Stimulated activated memory B cell treated with anti-CD40 and anti-IgM and Interleukin-4, amounts not matched to agents 10 μg/mL and 1 μg/mL and 100 μg/mL, for 72 hours (primary cell): ENCODE results near the gene FBLN2.
"Not testable (repeated sequence)": the region's sequence is repeated elsewhere in the genome, so short reads cannot be mapped to it uniquely, and the experiment has no call there.

Experiments used
- ATAC-seq: fragments of 150-1000 bp; cut with Tn5 transposase; 2 replicates; pipeline ENCODE4 v1.10.0; 2021
- H3K27ac Mint-ChIP-seq: one replicate; pipeline ENCODE4 v1.8.0; 2022; ENCODE audit warnings: mild to moderate bottlenecking, mixed read lengths
- H3K27me3 Mint-ChIP-seq: one replicate; pipeline ENCODE4 v1.8.0; 2022; ENCODE audit warnings: mixed read lengths
- H3K36me3 Mint-ChIP-seq: one replicate; pipeline ENCODE4 v1.8.0; 2022; ENCODE audit warnings: mixed read lengths
- H3K4me1 Mint-ChIP-seq: one replicate; pipeline ENCODE4 v1.8.0; 2022; ENCODE audit warnings: mixed read lengths
- H3K4me3 Mint-ChIP-seq: one replicate; pipeline ENCODE4 v1.8.0; 2022; ENCODE audit warnings: mild to moderate bottlenecking, moderate library complexity, mixed read lengths
- H3K9me3 Mint-ChIP-seq: one replicate; pipeline ENCODE4 v1.8.0; 2022; ENCODE audit warnings: mixed read lengths

The FBLN2 gene

DNA sequence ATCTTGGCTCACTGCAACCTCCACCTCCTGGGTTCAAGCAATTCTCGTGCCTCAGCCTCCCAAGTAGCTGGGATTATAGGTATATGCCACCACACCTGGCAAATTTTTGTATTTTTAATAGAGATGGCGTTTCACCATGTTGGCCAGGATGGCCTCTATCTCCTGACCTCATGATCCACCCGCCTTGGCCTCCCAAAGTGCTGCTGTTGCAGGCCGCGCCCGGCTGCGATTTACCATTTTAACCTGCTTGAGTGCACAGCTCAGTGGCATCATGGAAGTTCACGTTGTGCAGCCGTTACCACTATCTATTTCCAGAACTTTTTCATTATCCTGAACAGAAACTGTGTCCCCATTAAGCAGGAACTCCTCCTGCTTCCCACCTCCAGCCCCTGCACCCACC lies 13.5 kb downstream of the FBLN2 start:
- not testable (repeated sequence) for H3K4me1 Mint-ChIP-seq, H3K27ac Mint-ChIP-seq, H3K9me3 Mint-ChIP-seq, H3K4me3 Mint-ChIP-seq, ATAC-seq, H3K36me3 Mint-ChIP-seq
- peaks cover 18% of the 10 kb centered on the region for H3K27me3 Mint-ChIP-seq

DNA sequence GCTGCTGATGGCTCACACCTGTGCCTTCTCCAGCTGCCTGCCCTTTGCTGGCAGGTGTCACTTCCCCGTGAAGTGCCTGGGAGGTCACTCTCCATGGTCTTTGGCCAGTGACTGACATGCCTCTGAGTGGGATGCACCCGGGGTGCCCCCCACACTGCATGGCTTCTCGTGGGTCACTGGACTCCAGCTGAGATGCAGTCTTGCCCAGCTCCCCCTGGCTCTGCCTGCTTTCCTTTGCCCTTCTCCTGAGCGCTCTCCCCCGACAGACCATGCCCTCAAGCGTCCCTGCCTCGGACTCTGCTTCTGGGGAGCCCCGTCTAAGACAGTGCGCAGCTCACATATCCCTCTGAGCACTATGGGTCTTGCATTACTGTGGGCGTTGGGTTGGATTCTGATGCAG lies 14.4 kb downstream of the FBLN2 start:
- no peaks in the 10 kb centered on the region for H3K9me3 Mint-ChIP-seq
- no peak for ATAC-seq
- no peaks in the 10 kb centered on the region for H3K4me1 Mint-ChIP-seq
- H3K27me3 Mint-ChIP-seq, result peaks cover 14% of the 10 kb centered on the region
- no peaks in the 10 kb centered on the region for H3K36me3 Mint-ChIP-seq
- no peak overlapping the region for H3K27ac Mint-ChIP-seq
- H3K4me3 Mint-ChIP-seq, result no peak overlapping the region

DNA sequence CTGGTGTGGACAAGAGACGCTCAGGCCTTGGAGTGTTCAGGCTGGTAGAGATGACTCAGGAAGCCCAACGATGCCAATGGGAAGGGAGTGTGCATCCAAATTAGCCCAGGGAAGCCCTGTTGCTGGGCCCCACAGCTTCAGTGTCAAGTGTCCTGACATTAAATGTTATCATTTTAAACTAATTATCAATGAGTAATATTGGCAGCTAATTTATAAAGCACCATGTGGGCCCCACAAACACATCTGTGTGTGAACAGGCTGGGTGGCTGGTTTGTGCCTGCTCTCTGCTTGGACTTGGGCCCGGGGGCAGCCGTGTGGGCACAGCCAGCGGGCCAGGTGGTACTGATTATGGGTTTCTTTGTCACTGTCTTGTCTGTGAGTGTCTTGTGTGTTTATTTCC lies 15.0 kb downstream of the FBLN2 start:
- no peaks in the 10 kb centered on the region for H3K4me1 Mint-ChIP-seq
- H3K27ac Mint-ChIP-seq, result no peak overlapping the region
- no peak overlapping the region for H3K4me3 Mint-ChIP-seq
- ATAC-seq, result no peak
- H3K9me3 Mint-ChIP-seq, result no peaks in the 10 kb centered on the region
- peaks cover 17% of the 10 kb centered on the region for H3K27me3 Mint-ChIP-seq
- H3K36me3 Mint-ChIP-seq, result no peaks in the 10 kb centered on the region

DNA sequence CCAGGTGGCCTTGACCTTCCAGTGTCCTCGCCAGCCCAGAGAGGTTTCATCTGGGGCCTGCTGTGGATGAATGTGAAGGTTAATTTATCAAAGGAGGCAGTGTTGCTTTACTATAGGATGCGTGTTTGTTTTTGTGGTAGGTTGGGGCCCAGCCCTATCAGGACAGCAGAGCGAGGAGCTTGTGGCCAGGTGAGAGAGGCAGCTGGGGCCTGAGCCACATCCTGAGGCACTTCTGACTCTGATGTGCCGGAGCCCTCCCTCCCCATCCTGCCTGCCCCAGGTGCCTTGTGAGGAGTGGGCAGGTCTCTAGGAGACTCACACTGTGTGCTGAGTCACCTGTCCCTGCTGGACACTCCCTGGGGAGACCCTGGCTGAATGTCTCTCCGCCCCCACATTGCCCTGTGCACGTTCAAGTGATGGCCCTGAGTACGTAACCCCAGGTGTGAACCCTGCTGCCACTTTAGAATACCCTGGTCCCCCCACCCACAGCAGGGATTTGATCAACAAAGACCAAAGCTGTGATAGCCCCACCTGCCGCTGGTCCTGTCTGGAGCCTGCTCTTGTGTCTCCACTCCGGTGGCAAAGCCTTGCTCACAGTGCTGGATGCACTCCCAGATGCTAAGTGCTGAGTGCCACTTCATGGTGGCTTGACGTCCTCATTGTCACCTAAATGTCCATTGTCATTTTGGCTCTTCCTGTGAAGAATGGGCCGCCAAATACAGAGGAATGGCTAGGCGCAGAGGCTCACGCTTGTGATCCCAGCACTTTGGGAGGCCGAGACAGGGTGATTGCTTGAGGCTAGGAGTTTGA lies 16.0 kb downstream of the FBLN2 start:
- H3K9me3 Mint-ChIP-seq, result no peaks in the 10 kb centered on the region
- no peak overlapping the region for H3K4me3 Mint-ChIP-seq
- ATAC-seq, result no peak
- H3K27ac Mint-ChIP-seq, result no peak overlapping the region
- H3K4me1 Mint-ChIP-seq, result no peaks in the 10 kb centered on the region
- H3K27me3 Mint-ChIP-seq, result peaks cover 26% of the 10 kb centered on the region
- H3K36me3 Mint-ChIP-seq, result no peaks in the 10 kb centered on the region

DNA sequence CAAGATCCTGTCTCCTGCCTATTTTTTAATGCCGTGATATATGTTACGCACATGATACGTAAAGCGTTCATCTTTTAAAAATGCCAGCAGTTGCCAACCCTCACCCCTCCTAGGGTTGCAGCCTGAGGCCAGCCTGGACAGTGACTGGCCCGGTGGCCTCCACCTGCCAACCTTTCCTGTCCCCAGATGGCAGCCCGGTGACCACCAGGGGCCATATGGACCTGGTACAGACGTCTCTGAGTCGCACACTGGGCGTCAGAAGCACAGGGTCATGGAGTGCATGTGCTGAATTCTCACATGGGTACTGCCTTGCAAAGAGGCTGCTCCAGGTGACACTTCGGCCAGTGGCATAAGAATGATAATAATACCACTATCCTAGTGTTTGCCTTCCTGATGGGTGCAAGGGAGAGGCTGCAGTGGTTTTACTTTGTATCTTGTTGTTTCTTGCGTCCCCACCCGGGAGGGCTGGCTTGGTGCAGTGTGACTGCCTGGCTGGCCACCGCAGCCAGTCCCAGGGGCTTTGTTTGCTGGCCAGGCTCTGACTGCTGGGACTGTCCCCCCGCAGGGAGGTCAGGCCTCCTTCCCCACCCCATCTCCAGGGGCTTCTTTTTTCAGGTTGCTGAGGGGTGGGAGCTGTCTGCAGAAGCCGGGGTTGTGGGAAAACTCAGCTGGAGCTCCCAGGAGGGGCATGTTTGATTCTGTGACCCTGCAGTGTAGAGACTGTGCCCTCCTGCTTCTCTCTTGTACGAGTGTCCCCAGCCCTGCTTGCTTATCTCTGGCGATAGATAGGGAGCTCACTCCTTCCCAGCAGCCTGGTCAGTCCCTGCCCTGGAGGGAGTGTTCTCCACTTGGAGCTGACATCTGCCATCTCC lies 16.9 kb downstream of the FBLN2 start:
- H3K27ac Mint-ChIP-seq, result no peak overlapping the region
- no peak overlapping the region for H3K4me3 Mint-ChIP-seq
- peaks cover 26% of the 10 kb centered on the region for H3K27me3 Mint-ChIP-seq
- no peaks in the 10 kb centered on the region for H3K9me3 Mint-ChIP-seq
- no peak for ATAC-seq
- H3K4me1 Mint-ChIP-seq, result no peaks in the 10 kb centered on the region
- H3K36me3 Mint-ChIP-seq, result no peaks in the 10 kb centered on the region

DNA sequence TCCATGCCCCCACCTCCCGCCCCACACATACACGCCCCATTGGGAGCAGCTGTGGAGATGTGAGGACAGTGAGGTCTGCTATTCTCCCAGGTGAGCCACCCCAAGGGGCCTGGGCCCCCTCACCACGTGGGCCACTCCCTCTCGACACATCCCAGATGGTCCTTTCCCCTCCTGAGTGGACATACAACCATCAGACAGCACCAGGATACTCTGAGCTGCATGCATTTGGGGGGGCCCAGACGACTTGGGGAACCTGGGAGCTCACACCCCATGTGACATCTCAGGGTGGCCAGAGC lies 17.5 kb downstream of the FBLN2 start:
- no peak overlapping the region for H3K4me3 Mint-ChIP-seq

DNA sequence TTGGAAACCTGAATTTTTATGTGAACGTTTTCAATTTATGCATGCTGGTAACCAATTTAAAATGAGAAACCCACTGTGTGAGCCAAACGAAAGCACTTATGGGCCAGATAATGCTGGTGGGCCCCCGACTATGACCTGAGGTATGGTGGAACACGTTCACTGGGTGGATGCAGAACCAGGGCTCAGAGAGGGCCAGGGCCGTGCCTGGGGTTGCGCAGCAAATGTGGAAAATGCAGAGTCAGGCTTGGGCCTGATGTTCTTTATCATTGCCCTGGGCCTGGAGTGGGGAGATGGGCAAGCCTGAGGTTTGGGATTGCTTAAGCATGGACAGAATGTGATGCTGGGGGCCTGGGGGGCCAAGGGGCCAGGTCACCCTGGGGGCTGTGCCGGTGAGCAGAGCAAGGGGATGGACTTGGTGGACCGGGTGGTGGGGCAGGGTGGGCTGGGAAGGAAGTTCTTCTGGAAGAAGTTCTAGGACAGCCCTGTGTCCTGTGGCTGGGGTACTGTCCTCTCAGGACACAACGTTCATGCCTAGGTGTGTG lies 17.9 kb downstream of the FBLN2 start:
- Mint-ChIP-seq H3K27ac (no peak overlapping the region), H3K36me3 (no peaks in the 10 kb centered on the region), H3K27me3 (peaks cover 26% of the 10 kb centered on the region), H3K9me3 (no peaks in the 10 kb centered on the region), H3K4me1 (no peaks in the 10 kb centered on the region), H3K4me3 (no peak overlapping the region)
- ATAC-seq, result no peak

More for the DNA sequence above, 17.5 kb downstream of the FBLN2 start:
- Mint-ChIP-seq H3K9me3 (no peaks in the 10 kb centered on the region), H3K27ac (no peak overlapping the region), H3K4me1 (no peaks in the 10 kb centered on the region), H3K27me3 (peaks cover 26% of the 10 kb centered on the region), H3K36me3 (no peaks in the 10 kb centered on the region)
- ATAC-seq, result no peak

DNA sequence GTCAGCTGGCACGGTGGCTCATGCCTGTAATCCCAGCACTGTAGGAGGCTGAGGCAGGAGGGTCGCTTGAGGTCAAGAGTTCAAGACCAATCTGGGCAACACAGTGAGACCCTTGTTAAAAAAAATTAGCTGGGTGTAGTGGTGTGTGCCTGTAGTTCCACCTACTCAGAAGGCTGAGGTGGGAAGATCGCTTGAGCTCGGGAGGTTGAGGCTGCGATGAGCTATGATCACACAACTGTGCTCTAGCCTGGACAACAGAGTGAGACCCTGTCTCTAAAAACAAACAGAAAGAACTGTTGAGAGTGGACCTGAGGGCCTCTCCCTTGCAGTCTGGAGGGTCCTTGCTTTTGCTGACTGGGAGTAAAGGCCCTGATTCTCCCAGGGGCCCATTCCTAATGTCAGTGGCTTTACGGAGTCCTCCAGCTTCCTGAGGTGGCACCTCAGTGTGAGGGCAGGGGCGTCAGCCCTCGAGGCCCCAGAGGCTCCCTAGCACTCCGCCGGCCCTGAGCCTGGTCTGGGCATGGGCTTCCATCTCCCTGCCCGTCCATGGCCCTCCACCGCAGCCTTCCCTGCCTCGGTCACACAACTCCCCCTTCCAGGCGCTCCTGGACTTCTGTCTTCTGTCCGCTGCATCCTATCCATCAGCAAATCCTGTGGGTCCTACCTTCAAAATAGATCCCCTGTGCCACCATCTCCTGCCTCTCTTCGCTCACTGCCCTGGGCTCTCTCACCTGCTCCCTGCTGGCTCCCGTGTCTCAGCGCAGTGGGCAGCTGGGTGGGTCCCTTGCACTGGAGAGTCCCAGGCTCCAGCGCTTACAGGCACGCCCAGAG lies 19.0 kb downstream of the FBLN2 start:
- H3K27ac Mint-ChIP-seq, result no peak overlapping the region
- no peak for ATAC-seq
- no peaks in the 10 kb centered on the region for H3K36me3 Mint-ChIP-seq
- H3K4me3 Mint-ChIP-seq, result no peak overlapping the region
- peaks cover 26% of the 10 kb centered on the region for H3K27me3 Mint-ChIP-seq
- H3K9me3 Mint-ChIP-seq, result no peaks in the 10 kb centered on the region
- H3K4me1 Mint-ChIP-seq, result no peaks in the 10 kb centered on the region

DNA sequence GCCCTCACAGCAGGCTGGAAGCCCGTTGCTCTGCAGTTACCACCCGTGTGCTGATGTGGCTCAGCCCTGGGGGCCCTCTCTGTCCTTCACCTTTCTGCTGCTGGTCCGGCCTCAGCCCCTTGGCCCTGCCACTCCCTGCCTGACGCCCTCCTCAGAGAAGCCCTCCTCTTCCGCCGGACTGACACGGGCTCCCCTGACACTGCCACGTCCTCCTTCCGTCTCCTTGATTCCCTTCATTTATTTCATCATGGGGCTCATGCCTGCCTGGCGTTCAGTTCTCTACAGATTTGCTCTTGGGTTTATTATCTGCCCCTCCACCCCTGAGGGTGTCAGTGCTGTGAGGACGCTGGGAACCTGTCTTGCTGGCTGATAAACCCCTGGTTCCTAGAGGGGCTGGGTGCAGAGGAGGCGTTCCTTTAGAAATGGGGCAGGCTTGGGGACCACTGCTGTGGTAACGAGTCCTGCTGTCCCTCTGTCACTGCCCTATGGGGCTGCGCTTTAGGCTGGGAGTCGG lies 19.6 kb downstream of the FBLN2 start:
- peaks cover 26% of the 10 kb centered on the region for H3K27me3 Mint-ChIP-seq
- no peaks in the 10 kb centered on the region for H3K36me3 Mint-ChIP-seq
- no peak for ATAC-seq
- H3K9me3 Mint-ChIP-seq, result no peaks in the 10 kb centered on the region
- no peak overlapping the region for H3K27ac Mint-ChIP-seq
- no peak overlapping the region for H3K4me3 Mint-ChIP-seq
- H3K4me1 Mint-ChIP-seq, result no peaks in the 10 kb centered on the region

- ATAC-seq, result no peak
- Mint-ChIP-seq H3K27me3 (peaks cover 26% of the 10 kb centered on the region), H3K4me1 (no peaks in the 10 kb centered on the region)
Measured at GRCh38 chr3:13569201-13569600, 20.3 kb downstream of the FBLN2 start.

DNA sequence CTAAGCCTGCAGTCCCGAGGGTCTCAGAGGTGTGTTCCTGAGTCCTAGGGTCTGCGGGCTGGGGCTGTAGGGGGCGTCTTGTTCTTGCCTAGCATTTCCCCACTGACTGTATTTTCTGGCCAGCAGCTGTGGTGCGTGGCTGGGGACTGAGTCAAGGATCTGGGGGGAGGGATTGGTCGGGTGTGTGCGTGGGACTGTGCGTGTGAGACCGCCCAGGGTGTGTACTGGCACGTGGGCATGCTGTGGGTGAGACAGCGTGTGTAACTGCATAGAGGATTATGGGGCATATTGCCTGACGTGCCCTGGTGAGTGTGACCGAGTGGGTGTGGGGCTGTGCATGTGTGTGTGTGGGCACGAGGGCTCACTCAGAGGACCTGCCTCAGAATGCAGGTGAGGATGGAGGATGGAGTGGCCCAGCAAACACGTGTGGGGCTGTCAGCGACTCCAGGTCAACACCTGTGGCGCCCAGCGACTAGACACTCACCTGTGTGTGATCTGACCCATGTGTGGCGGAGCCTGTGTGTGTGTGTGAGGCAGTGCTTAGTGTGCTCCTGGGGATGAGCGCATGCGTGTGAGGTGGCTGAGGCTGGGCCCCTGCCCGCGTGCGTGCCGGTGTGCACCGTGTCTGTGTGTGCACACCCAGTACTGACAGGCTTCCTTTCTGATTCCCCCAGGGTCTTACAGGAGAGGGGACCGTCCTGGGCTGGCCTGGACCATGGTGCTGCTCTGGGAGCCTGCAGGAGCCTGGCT lies 20.9 kb downstream of the FBLN2 start:
- peaks cover 26% of the 10 kb centered on the region for H3K27me3 Mint-ChIP-seq
- ATAC-seq, result no peak
- no peaks in the 10 kb centered on the region for H3K9me3 Mint-ChIP-seq
- H3K4me1 Mint-ChIP-seq, result no peaks in the 10 kb centered on the region
- H3K36me3 Mint-ChIP-seq, result no peaks in the 10 kb centered on the region
- H3K4me3 Mint-ChIP-seq, result no peak overlapping the region
- H3K27ac Mint-ChIP-seq, result no peak overlapping the region

More at GRCh38 chr3:13569201-13569600, 20.3 kb downstream of the FBLN2 start:
- Mint-ChIP-seq H3K36me3 (no peaks in the 10 kb centered on the region), H3K27ac (no peak overlapping the region), H3K9me3 (no peaks in the 10 kb centered on the region), H3K4me3 (no peak overlapping the region)

DNA sequence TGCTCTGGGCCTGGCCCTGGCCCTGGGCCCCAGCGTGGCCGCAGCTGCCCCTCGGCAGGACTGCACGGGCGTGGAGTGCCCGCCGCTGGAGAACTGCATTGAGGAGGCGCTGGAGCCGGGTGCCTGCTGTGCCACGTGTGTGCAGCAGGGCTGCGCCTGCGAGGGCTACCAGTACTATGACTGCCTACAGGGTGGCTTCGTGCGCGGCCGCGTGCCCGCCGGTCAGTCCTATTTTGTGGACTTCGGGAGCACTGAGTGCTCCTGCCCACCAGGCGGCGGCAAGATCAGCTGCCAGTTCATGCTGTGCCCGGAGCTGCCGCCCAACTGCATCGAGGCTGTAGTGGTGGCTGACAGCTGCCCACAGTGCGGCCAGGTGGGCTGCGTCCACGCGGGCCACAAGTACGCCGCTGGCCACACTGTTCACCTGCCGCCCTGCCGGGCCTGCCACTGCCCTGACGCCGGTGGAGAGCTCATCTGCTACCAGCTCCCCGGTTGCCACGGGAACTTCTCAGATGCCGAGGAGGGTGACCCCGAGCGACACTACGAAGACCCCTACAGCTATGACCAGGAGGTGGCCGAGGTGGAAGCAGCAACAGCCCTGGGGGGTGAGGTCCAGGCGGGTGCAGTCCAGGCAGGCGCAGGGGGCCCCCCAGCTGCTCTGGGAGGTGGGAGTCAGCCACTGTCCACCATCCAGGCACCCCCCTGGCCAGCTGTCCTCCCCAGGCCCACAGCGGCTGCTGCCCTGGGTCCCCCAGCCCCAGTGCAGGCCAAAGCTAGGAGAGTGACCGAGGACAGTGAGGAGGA lies 21.7 kb downstream of the FBLN2 start:
- no peaks in the 10 kb centered on the region for H3K4me1 Mint-ChIP-seq
- no peak overlapping the region for H3K27ac Mint-ChIP-seq
- ATAC-seq, result no peak
- no peaks in the 10 kb centered on the region for H3K36me3 Mint-ChIP-seq
- no peak overlapping the region for H3K4me3 Mint-ChIP-seq
- H3K9me3 Mint-ChIP-seq, result no peaks in the 10 kb centered on the region
- peaks cover 26% of the 10 kb centered on the region for H3K27me3 Mint-ChIP-seq

DNA sequence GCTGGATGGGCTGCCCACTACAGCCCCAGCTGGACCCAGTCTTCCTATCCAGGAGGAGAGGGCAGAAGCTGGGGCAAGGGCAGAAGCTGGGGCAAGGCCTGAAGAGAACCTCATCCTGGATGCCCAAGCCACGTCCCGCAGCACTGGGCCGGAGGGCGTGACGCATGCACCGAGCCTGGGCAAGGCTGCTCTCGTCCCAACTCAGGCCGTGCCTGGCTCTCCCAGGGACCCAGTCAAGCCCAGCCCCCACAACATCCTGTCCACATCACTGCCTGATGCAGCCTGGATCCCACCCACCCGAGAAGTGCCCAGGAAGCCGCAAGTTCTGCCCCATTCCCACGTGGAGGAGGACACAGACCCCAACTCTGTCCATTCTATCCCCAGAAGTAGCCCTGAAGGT lies 22.3 kb downstream of the FBLN2 start:
- no peaks in the 10 kb centered on the region for H3K4me1 Mint-ChIP-seq
- H3K27ac Mint-ChIP-seq, result no peak overlapping the region
- ATAC-seq, result no peak
- no peaks in the 10 kb centered on the region for H3K36me3 Mint-ChIP-seq
- no peak overlapping the region for H3K4me3 Mint-ChIP-seq
- peaks cover 24% of the 10 kb centered on the region for H3K27me3 Mint-ChIP-seq
- H3K9me3 Mint-ChIP-seq, result no peaks in the 10 kb centered on the region
